ENCODE measurements around the gene ANKRD60. TPM values are rescaled to one million over a fixed set of nuclear protein-coding genes. Genes with fewer than 3 reads are reported as not detected.

Gene ANKRD60
- total RNA-seq, 2 donors from 2014 or later = not detected

DNA sequence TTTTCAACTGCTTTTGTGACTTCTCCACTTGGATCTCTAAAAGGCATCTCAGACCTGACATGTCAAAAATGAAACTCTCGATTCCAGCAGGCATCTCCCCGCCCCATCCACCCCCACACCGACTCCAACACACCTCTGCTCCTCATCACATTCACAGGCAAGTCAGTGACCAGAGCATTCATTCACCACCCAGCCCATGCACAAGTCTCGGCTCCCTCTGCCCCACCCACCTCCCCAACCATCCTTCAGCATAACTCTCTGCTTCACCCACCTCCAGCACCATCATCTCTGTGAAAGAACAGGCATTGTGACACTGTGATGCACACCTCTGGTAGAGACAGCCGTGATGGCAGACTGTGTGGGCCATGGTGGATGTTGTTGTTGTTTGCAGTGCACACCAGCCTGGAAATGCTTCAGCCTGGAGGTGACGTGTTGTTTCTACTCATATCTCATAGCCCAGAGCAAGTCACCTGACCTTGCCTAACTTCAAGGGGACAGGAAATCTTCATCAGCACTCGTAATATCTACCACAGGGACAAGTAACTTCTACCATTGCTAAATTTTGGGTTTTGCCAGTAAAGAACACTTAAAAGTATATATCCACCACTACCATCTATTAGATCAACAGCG lies 56.5 kb downstream of the ANKRD60 start:
- no peak overlapping the region for H3K4me3 ChIP-seq (ENCODE audit: low read length)
- H3K4me3 Mint-ChIP-seq = no peak overlapping the region
- H3K9me3 ChIP-seq (ENCODE audit: control insufficient read depth, low read length) = no peaks in the 10 kb centered on the region
- H3K36me3 Mint-ChIP-seq (ENCODE audit: low read depth) = no peaks in the 10 kb centered on the region
- WGBS, 2 experiments (ENCODE audit: insufficient coverage in 1 of 2, insufficient read length in 1 of 2) = 88 to 91% methylated on average over 5 to 8 of the region's 8 CpGs
- no peaks in the 10 kb centered on the region for H3K27me3 ChIP-seq (ENCODE audit: control insufficient read depth, insufficient read depth, low read length, poor library complexity, severe bottlenecking)
- no peaks in the 10 kb centered on the region for H3K36me3 ChIP-seq (ENCODE audit: control insufficient read depth, insufficient read depth, low read length)
- no peak overlapping the region for H3K27ac Mint-ChIP-seq
- no peaks in the 10 kb centered on the region for H3K4me1 ChIP-seq (ENCODE audit: control insufficient read depth, insufficient read depth, low read length)
- peaks cover 6% of the 10 kb centered on the region for H3K4me1 Mint-ChIP-seq
- H3K27me3 Mint-ChIP-seq (ENCODE audit: insufficient read depth) = no peaks in the 10 kb centered on the region
- no peak overlapping the region for H3K27ac ChIP-seq (ENCODE audit: low read depth, low read length)
- TF ChIP-seq, protein P1, sequence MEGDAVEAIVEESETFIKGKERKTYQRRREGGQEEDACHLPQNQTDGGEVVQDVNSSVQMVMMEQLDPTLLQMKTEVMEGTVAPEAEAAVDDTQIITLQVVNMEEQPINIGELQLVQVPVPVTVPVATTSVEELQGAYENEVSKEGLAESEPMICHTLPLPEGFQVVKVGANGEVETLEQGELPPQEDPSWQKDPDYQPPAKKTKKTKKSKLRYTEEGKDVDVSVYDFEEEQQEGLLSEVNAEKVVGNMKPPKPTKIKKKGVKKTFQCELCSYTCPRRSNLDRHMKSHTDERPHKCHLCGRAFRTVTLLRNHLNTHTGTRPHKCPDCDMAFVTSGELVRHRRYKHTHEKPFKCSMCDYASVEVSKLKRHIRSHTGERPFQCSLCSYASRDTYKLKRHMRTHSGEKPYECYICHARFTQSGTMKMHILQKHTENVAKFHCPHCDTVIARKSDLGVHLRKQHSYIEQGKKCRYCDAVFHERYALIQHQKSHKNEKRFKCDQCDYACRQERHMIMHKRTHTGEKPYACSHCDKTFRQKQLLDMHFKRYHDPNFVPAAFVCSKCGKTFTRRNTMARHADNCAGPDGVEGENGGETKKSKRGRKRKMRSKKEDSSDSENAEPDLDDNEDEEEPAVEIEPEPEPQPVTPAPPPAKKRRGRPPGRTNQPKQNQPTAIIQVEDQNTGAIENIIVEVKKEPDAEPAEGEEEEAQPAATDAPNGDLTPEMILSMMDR (conservative IDR thresholded peaks at IDR 0.05) = no peak
- no peaks in the 10 kb centered on the region for H3K9me3 Mint-ChIP-seq
- DNase-seq = no peak
- H3K9ac ChIP-seq (ENCODE audit: extremely low read depth, low read length, poor library complexity, severe bottlenecking) = no peak overlapping the region

DNA sequence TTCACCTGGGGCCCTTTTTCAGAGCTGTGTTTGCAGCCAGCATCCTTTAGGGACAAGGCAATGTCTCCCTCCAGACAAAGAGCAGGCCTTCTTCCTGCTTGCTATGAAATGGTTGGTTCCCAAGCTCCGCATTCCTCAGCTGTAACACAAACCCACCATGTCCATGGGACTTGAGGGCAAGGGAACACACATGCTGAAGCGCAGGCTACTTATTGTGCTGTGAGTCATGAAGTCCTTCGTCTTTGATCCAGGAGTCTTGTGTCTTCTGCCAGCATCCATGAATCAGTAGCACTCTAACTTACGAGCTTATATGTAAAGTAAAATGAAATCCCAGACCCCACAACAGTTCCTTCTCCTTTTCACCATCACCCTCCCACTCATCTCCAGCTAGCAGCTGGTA lies 59.0 kb downstream of the ANKRD60 start:
- H3K4me1 Mint-ChIP-seq = peaks cover under 1% of the 10 kb centered on the region
- H3K4me3 Mint-ChIP-seq = no peak overlapping the region
- Histone ChIP-seq H3K4me3 (ENCODE audit: low read length) (no peak overlapping the region), H3K27me3 (ENCODE audit: control insufficient read depth, insufficient read depth, low read length, poor library complexity, severe bottlenecking) (no peaks in the 10 kb centered on the region), H3K4me1 (ENCODE audit: control insufficient read depth, insufficient read depth, low read length) (no peaks in the 10 kb centered on the region), H3K9me3 (ENCODE audit: control insufficient read depth, low read length) (no peaks in the 10 kb centered on the region), H3K9ac (ENCODE audit: extremely low read depth, low read length, poor library complexity, severe bottlenecking) (no peak overlapping the region), H3K36me3 (ENCODE audit: control insufficient read depth, insufficient read depth, low read length) (no peaks in the 10 kb centered on the region), H3K27ac (ENCODE audit: low read depth, low read length) (no peak overlapping the region)
- H3K27ac Mint-ChIP-seq = no peak overlapping the region
- TF ChIP-seq, protein P1 (conservative IDR thresholded peaks at IDR 0.05) = no peak
- 80 to 90% methylated on average over 1 to 4 of the region's 4 CpGs for WGBS, 2 experiments (ENCODE audit: insufficient coverage in 1 of 2, insufficient read length in 1 of 2)
- no peaks in the 10 kb centered on the region for H3K27me3 Mint-ChIP-seq (ENCODE audit: insufficient read depth)
- H3K36me3 Mint-ChIP-seq (ENCODE audit: low read depth) = no peaks in the 10 kb centered on the region
- DNase-seq = no peak
- no peaks in the 10 kb centered on the region for H3K9me3 Mint-ChIP-seq

DNA sequence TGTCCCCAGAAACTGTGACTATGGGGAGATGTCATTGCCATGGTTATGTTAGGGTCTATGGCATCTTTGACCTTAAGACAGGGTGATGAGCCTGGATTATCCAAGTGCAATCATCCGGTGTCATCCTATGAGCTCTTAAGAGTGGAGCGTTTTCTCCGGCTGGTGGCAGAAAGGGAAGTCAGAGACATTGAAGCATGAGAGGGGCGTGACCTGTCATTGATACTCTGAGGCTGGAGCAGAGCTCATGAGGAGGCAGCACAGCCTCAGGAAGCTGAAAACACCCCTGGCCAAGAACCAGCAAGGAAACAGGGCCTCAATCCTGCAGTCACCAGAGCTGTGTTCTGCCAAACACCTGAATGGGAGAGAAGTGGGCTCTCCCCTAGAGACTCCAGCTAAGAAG lies 59.6 kb downstream of the ANKRD60 start:
- Histone ChIP-seq H3K4me3 (ENCODE audit: low read length) (no peak overlapping the region), H3K4me1 (ENCODE audit: control insufficient read depth, insufficient read depth, low read length) (no peaks in the 10 kb centered on the region), H3K9ac (ENCODE audit: extremely low read depth, low read length, poor library complexity, severe bottlenecking) (no peak overlapping the region), H3K27ac (ENCODE audit: low read depth, low read length) (no peak overlapping the region), H3K9me3 (ENCODE audit: control insufficient read depth, low read length) (no peaks in the 10 kb centered on the region), H3K36me3 (ENCODE audit: control insufficient read depth, insufficient read depth, low read length) (no peaks in the 10 kb centered on the region), H3K27me3 (ENCODE audit: control insufficient read depth, insufficient read depth, low read length, poor library complexity, severe bottlenecking) (no peaks in the 10 kb centered on the region)
- Mint-ChIP-seq H3K27me3 (ENCODE audit: insufficient read depth) (no peaks in the 10 kb centered on the region), H3K4me1 (no peaks in the 10 kb centered on the region), H3K36me3 (ENCODE audit: low read depth) (no peaks in the 10 kb centered on the region), H3K27ac (no peak overlapping the region), H3K9me3 (no peaks in the 10 kb centered on the region), H3K4me3 (no peak overlapping the region)
- WGBS, 2 experiments (ENCODE audit: insufficient coverage in 1 of 2, insufficient read length in 1 of 2) = 96 to 100% methylated on average over 3 to 4 of the region's 4 CpGs
- DNase-seq = no peak
- TF ChIP-seq, protein P1 (conservative IDR thresholded peaks at IDR 0.05) = no peak
